ENCODE data around the gene MRPS18A.

The MRPS18A gene

DNA sequence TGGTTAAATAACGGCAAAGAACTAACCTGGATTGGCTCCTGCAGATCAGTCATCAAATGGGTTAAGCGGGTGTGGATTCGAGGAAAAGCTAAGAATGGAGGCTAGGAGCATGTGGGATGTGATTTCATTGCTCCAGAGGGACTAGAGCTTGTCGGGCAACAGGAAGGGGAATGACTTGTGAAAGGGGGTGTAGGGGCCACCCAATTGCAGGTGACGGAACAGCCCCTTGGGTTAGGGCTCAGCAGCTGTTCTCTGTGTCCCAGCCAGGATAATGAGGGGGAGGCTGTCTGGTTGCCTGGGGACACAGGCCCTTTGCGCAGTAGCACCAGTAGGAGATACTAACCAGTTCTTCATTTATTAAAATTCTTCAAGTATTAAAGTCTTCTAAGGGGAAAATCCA is 25.0 kb upstream of the MRPS18A start:
- Histone ChIP-seq H3K27ac (ENCODE audit: low read depth, low read length, poor library complexity, severe bottlenecking) (no peak overlapping the region), H3K4me2 (ENCODE audit: low read length) (no peak overlapping the region), H3F3A (ENCODE audit: insufficient read depth, low read length) (no peaks in the 10 kb centered on the region), H3K9ac (ENCODE audit: low read length) (no peak overlapping the region), H3K27me3 (ENCODE audit: insufficient read depth, low read length) (no peaks in the 10 kb centered on the region), H3K4me3 (ENCODE audit: low read depth, low read length, poor library complexity, severe bottlenecking) (no peak overlapping the region), H4K20me1 (ENCODE audit: insufficient read depth, low read length) (no peaks in the 10 kb centered on the region), H3K9me3 (ENCODE audit: low read length) (no peaks in the 10 kb centered on the region), H3K9me2 (ENCODE audit: low read depth, low read length) (no peaks in the 10 kb centered on the region), H3K4me1 (ENCODE audit: insufficient read depth, low read length, severe bottlenecking) (peaks cover 28% of the 10 kb centered on the region), H3K36me3 (ENCODE audit: insufficient read depth, low read length) (no peaks in the 10 kb centered on the region), H2AFZ (ENCODE audit: low read length) (no peak overlapping the region), H3K79me2 (ENCODE audit: insufficient read depth, low read length) (no peaks in the 10 kb centered on the region)
- TF ChIP-seq, protein P1, sequence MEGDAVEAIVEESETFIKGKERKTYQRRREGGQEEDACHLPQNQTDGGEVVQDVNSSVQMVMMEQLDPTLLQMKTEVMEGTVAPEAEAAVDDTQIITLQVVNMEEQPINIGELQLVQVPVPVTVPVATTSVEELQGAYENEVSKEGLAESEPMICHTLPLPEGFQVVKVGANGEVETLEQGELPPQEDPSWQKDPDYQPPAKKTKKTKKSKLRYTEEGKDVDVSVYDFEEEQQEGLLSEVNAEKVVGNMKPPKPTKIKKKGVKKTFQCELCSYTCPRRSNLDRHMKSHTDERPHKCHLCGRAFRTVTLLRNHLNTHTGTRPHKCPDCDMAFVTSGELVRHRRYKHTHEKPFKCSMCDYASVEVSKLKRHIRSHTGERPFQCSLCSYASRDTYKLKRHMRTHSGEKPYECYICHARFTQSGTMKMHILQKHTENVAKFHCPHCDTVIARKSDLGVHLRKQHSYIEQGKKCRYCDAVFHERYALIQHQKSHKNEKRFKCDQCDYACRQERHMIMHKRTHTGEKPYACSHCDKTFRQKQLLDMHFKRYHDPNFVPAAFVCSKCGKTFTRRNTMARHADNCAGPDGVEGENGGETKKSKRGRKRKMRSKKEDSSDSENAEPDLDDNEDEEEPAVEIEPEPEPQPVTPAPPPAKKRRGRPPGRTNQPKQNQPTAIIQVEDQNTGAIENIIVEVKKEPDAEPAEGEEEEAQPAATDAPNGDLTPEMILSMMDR (IDR thresholded peaks at IDR 0.05; ENCODE audit: low read length): no peak
- no peak for TF ChIP-seq EZH2 (IDR thresholded peaks at IDR 0.05; ENCODE audit: borderline replicate concordance, low read length)

DNA sequence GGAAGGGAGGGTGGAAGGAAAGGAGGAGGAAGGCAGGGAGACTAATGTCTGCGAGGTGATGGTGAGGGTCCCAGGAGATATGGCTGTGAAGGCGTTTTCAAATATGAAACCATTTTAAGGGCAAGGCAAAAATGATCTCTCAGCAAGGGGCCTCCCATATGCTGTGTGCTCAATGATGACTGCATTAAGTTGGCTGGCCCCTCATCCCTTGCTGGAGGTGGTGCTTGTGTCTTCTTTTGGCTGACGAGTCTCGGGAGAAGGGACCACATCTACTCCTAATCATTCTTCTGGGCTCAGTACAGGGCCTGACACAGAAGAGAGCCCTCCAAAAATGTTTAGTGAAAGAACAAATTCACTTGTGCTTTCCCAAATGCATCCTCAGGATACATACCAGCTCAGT is 23.0 kb upstream of the MRPS18A start:
- no peaks in the 10 kb centered on the region for H3F3A ChIP-seq (ENCODE audit: insufficient read depth, low read length)
- H3K27me3 ChIP-seq (ENCODE audit: insufficient read depth, low read length): no peaks in the 10 kb centered on the region
- H3K79me2 ChIP-seq (ENCODE audit: insufficient read depth, low read length): no peaks in the 10 kb centered on the region
- no peak overlapping the region for H2AFZ ChIP-seq (ENCODE audit: low read length)
- H3K4me2 ChIP-seq (ENCODE audit: low read length): no peak overlapping the region
- TF ChIP-seq, protein P1 (IDR thresholded peaks at IDR 0.05; ENCODE audit: low read length): no peak
- no peak for TF ChIP-seq EZH2 (IDR thresholded peaks at IDR 0.05; ENCODE audit: borderline replicate concordance, low read length)
- H3K4me3 ChIP-seq (ENCODE audit: low read depth, low read length, poor library complexity, severe bottlenecking): no peak overlapping the region
- no peaks in the 10 kb centered on the region for H4K20me1 ChIP-seq (ENCODE audit: insufficient read depth, low read length)
- H3K9me2 ChIP-seq (ENCODE audit: low read depth, low read length): no peaks in the 10 kb centered on the region
- H3K9me3 ChIP-seq (ENCODE audit: low read length): no peaks in the 10 kb centered on the region
- H3K4me1 ChIP-seq (ENCODE audit: insufficient read depth, low read length, severe bottlenecking): peaks cover 33% of the 10 kb centered on the region
- H3K9ac ChIP-seq (ENCODE audit: low read length): no peak overlapping the region
- H3K27ac ChIP-seq (ENCODE audit: low read depth, low read length, poor library complexity, severe bottlenecking): no peak overlapping the region
- H3K36me3 ChIP-seq (ENCODE audit: insufficient read depth, low read length): no peaks in the 10 kb centered on the region

DNA sequence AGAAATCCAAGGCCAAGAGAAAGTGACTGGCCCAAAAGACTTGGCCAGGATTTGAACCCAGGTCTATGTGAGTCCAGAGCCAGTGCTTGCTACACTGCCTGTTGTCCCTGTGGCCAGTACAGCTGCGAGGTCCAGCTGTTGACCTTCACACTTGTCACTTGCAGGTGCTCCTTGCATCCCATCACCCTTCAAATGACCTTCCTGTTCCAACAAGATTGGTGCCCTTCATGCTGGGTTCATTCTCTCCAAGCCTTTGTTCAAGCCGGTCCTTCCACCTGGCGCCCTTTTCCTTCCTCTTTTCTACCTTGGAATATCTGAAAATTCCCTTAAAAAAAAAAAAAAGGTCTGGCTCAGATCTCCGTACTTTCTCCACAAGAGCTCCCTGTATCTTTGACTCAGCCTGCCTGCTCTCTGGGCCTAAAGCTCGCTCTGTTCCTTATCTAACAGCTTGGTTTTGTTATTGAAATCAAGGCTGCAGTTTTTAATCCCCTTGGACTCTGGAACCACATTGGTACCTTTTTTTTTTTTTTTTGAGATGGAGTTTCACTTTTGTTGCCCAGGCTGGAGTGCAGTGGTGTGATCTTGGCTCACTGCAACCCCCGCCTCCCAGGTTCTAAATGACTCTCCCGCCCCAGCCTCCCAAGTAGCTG is 22.2 kb upstream of the MRPS18A start:
- Histone ChIP-seq H3K9ac (ENCODE audit: low read length) (no peak overlapping the region), H3K36me3 (ENCODE audit: insufficient read depth, low read length) (no peaks in the 10 kb centered on the region), H3K4me3 (ENCODE audit: low read depth, low read length, poor library complexity, severe bottlenecking) (no peak overlapping the region), H3F3A (ENCODE audit: insufficient read depth, low read length) (no peaks in the 10 kb centered on the region), H4K20me1 (ENCODE audit: insufficient read depth, low read length) (no peaks in the 10 kb centered on the region), H3K27me3 (ENCODE audit: insufficient read depth, low read length) (no peaks in the 10 kb centered on the region), H3K4me2 (ENCODE audit: low read length) (no peak overlapping the region), H3K9me3 (ENCODE audit: low read length) (no peaks in the 10 kb centered on the region), H3K9me2 (ENCODE audit: low read depth, low read length) (no peaks in the 10 kb centered on the region), H3K4me1 (ENCODE audit: insufficient read depth, low read length, severe bottlenecking) (peaks cover 33% of the 10 kb centered on the region), H3K27ac (ENCODE audit: low read depth, low read length, poor library complexity, severe bottlenecking) (no peak overlapping the region), H3K79me2 (ENCODE audit: insufficient read depth, low read length) (no peaks in the 10 kb centered on the region), H2AFZ (ENCODE audit: low read length) (no peak overlapping the region)
- TF ChIP-seq, protein P1 (IDR thresholded peaks at IDR 0.05; ENCODE audit: low read length): no peak
- TF ChIP-seq EZH2 (IDR thresholded peaks at IDR 0.05; ENCODE audit: borderline replicate concordance, low read length): no peak
